SK-N-SH treated with all-trans-retinoic acid at 6 μM for 48 hours (cell line): Measurements from ENCODE around the gene HK3.

ENCODE experiments used
- ATAC-seq: fragments of 200-7000 bp; cut with Tn5 transposase; 3 replicates; pipeline ENCODE4 v1.9.1; 2020; ENCODE audit warnings: mild to moderate bottlenecking, moderate library complexity
- ARNTL ChIP-seq: fragments of 450-650 bp; formaldehyde crosslinking; IDR thresholded peaks from 2 replicates; pipeline ENCODE4 v1.5.0; 2020; ENCODE audit warnings: low read depth, mild to moderate bottlenecking, moderate library complexity, borderline replicate concordance
- BACH2 ChIP-seq: fragments of 250-450 bp; sonication (Bioruptor Pico); IDR thresholded peaks from 2 replicates; pipeline ENCODE4 v1.9.0; 2021; ENCODE audit warnings: mild to moderate bottlenecking, borderline replicate concordance
- CREB5 ChIP-seq: fragments of 250-450 bp; sonication (Bioruptor Pico); IDR thresholded peaks from 2 replicates; pipeline ENCODE4 v1.5.1; 2020; ENCODE audit warnings: low read depth, mild to moderate bottlenecking, moderate library complexity
- CSDC2 ChIP-seq: fragments of 250-450 bp; sonication (Bioruptor Pico); IDR thresholded peaks from 2 replicates; pipeline ENCODE4 v1.5.0; 2020; ENCODE audit warnings: mild to moderate bottlenecking, moderate library complexity
- CSRNP3 ChIP-seq: fragments of 250-450 bp; sonication (Bioruptor Pico); IDR thresholded peaks from 2 replicates; pipeline ENCODE4 v1.5.1; 2021; ENCODE audit warnings: mild to moderate bottlenecking, moderate library complexity
- GLIS3 ChIP-seq: fragments of 250-450 bp; sonication (Bioruptor Pico); IDR thresholded peaks from 2 replicates; pipeline ENCODE4 v1.5.0; 2020; ENCODE audit warnings: mild to moderate bottlenecking, moderate library complexity
- ISL1 ChIP-seq: fragments of 250-450 bp; sonication (Bioruptor Pico); IDR thresholded peaks from 2 replicates; pipeline ENCODE4 v2.1.2; 2022; ENCODE audit warnings: mild to moderate bottlenecking, moderate library complexity
- OSR1 ChIP-seq: fragments of 250-450 bp; sonication (Bioruptor Pico); IDR thresholded peaks from 2 replicates; pipeline ENCODE4 v1.8.0; 2022; ENCODE audit warnings: moderate library complexity, mild to moderate bottlenecking, inconsistent platforms
- PATZ1 ChIP-seq: fragments of 250-450 bp; sonication (Bioruptor Pico); IDR thresholded peaks from 2 replicates; pipeline ENCODE4 v1.8.0; 2020; ENCODE audit warnings: mild to moderate bottlenecking, moderate library complexity, borderline replicate concordance
- POU6F1 ChIP-seq: fragments of 250-450 bp; sonication (Bioruptor Pico); IDR thresholded peaks from 2 replicates; pipeline ENCODE4 v1.8.0; 2021; ENCODE audit warnings: low read depth, mild to moderate bottlenecking, moderate library complexity, borderline replicate concordance
- RARB ChIP-seq: fragments of 250-450 bp; sonication (Bioruptor Pico); IDR thresholded peaks from 2 replicates; pipeline ENCODE4 v1.8.0; 2021; ENCODE audit warnings: mild to moderate bottlenecking, moderate library complexity
- SNAI2 ChIP-seq: fragments of 250-450 bp; sonication (Bioruptor Pico); IDR thresholded peaks from 2 replicates; pipeline ENCODE4 v1.5.0; 2020; ENCODE audit warnings: mild to moderate bottlenecking, moderate library complexity
- TCF4 ChIP-seq: fragments of 250-450 bp; sonication (Bioruptor Pico); IDR thresholded peaks from 2 replicates; pipeline ENCODE4 v1.8.0; 2021; ENCODE audit warnings: mild to moderate bottlenecking, moderate library complexity, borderline replicate concordance
- TOX ChIP-seq: fragments of 250-450 bp; sonication (Bioruptor Pico); IDR thresholded peaks from 2 replicates; pipeline ENCODE4 v1.8.0; 2021; ENCODE audit warnings: mild to moderate bottlenecking, moderate library complexity, borderline replicate concordance
- TSHZ2 ChIP-seq: fragments of 250-450 bp; sonication (Bioruptor Pico); IDR thresholded peaks from 2 replicates; pipeline ENCODE4 v1.5.0; 2020; ENCODE audit warnings: mild to moderate bottlenecking, moderate library complexity
- ZC3H10 ChIP-seq: fragments of 250-450 bp; sonication (Bioruptor Pico); IDR thresholded peaks from 2 replicates; pipeline ENCODE4 v1.5.1; 2021; ENCODE audit warnings: mild to moderate bottlenecking, moderate library complexity
- ZFP30 ChIP-seq: fragments of 450-650 bp; formaldehyde crosslinking; IDR thresholded peaks from 2 replicates; pipeline ENCODE4 v1.5.0; 2022; ENCODE audit warnings: mild to moderate bottlenecking, moderate library complexity
- ZNF565 ChIP-seq: fragments of 450-650 bp; formaldehyde crosslinking; conservative IDR thresholded peaks from 2 replicates; pipeline ENCODE4 v1.5.0; 2020; ENCODE audit warnings: low read depth, mild to moderate bottlenecking, moderate library complexity
- ZNF70 ChIP-seq: fragments of 450-650 bp; formaldehyde crosslinking; IDR thresholded peaks from 2 replicates; pipeline ENCODE4 v1.5.0; 2020; ENCODE audit warnings: mild to moderate bottlenecking, moderate library complexity
- ZNF8 ChIP-seq: fragments of 450-650 bp; formaldehyde crosslinking; IDR thresholded peaks from 2 replicates; pipeline ENCODE4 v1.5.0; 2020; ENCODE audit warnings: mild to moderate bottlenecking, moderate library complexity

HK3 gene

GRCh38 chr5:176860381-176860780 is 38.8 kb downstream of the HK3 start:
- ATAC-seq = no peak
- TF ChIP-seq GLIS3 (CRISPR knock-in tag) = no peak
- TF ChIP-seq CSRNP3 (CRISPR knock-in tag) = no peak
- no peak for TF ChIP-seq POU6F1
- no peak for TF ChIP-seq ZC3H10 (CRISPR knock-in tag)
- TF ChIP-seq TSHZ2 (CRISPR knock-in tag) = no peak

- no peak for ATAC-seq
- no peak for TF ChIP-seq PATZ1 (CRISPR knock-in tag)
- TF ChIP-seq TOX (CRISPR knock-in tag) = no peak
- no peak for TF ChIP-seq ZNF70 (CRISPR knock-in tag)
- TF ChIP-seq ISL1 (CRISPR knock-in tag) = no peak
- TF ChIP-seq ZNF565 = no peak
- TF ChIP-seq OSR1 (CRISPR knock-in tag) = no peak
- TF ChIP-seq ARNTL (CRISPR knock-in tag) = no peak
- no peak for TF ChIP-seq CREB5 (CRISPR knock-in tag)
- no peak for TF ChIP-seq ZFP30 (CRISPR knock-in tag)
- no peak for TF ChIP-seq RARB
- no peak for TF ChIP-seq ZNF8 (CRISPR knock-in tag)
- no peak for TF ChIP-seq BACH2
- no peak for TF ChIP-seq ZC3H10 (CRISPR knock-in tag)
- no peak for TF ChIP-seq GLIS3 (CRISPR knock-in tag)
- no peak for TF ChIP-seq TCF4 (CRISPR knock-in tag)
- no peak for TF ChIP-seq POU6F1
- TF ChIP-seq CSDC2 (CRISPR knock-in tag) = no peak
These were observed 39.2 kb downstream of the HK3 start for GRCh38 chr5:176859916-176860315.

GRCh38 chr5:176857894-176858273 is 41.3 kb downstream of the HK3 start:
- ATAC-seq = no peak
- no peak for TF ChIP-seq SNAI2
- no peak for TF ChIP-seq TSHZ2 (CRISPR knock-in tag)
- no peak for TF ChIP-seq GLIS3 (CRISPR knock-in tag)
